ENCODE measurements around the gene RAB3A.
A peak's percentile ranks its signal among the peaks of the same experiment; 100 is the strongest.

The RAB3A gene

GRCh38 chr19:18202397-18202777, 1.5 kb downstream of the RAB3A start:
- ATAC-seq (replicated peaks) (no peak), DNase-seq (no peak)
- peaks cover 17 to 21% of the 10 kb centered on the region in 2 donors for H3K4me1 Mint-ChIP-seq (ENCODE audit: low read depth in 2 of 2)
- no peaks in the 10 kb centered on the region for H3K27me3 Mint-ChIP-seq
- peaks cover 19% of the 10 kb centered on the region for H3K36me3 Mint-ChIP-seq (ENCODE audit: insufficient read depth)
- H3K9me3 Mint-ChIP-seq = no peaks in the 10 kb centered on the region
- H3K4me3 Mint-ChIP-seq = peak overlapping the region; percentile 86 to 91
- H3K27ac Mint-ChIP-seq = no peak overlapping the region

GRCh38 chr19:18198374-18198773, 5.5 kb downstream of the RAB3A start:
- ATAC-seq (replicated peaks) = no peak
- H3K4me1 Mint-ChIP-seq (ENCODE audit: low read depth in 2 of 2) = peaks cover 20 to 27% of the 10 kb centered on the region in 2 donors
- no peaks in the 10 kb centered on the region for H3K9me3 Mint-ChIP-seq
- H3K4me3 Mint-ChIP-seq = no peak overlapping the region
- no peak overlapping the region for H3K27ac Mint-ChIP-seq
- peaks cover 15% of the 10 kb centered on the region for H3K36me3 Mint-ChIP-seq (ENCODE audit: insufficient read depth)
- DNase-seq = no peak
- H3K27me3 Mint-ChIP-seq = no peaks in the 10 kb centered on the region

- H3K9me3 Mint-ChIP-seq = no peaks in the 10 kb centered on the region
- peaks cover 15 to 25% of the 10 kb centered on the region in 2 donors for H3K4me1 Mint-ChIP-seq (ENCODE audit: low read depth in 2 of 2)
- H3K4me3 Mint-ChIP-seq = no peak overlapping the region
- H3K36me3 Mint-ChIP-seq (ENCODE audit: insufficient read depth) = peaks cover 19% of the 10 kb centered on the region
- no peak for ATAC-seq (replicated peaks)
- no peaks in the 10 kb centered on the region for H3K27me3 Mint-ChIP-seq
- no peak for DNase-seq
- no peak overlapping the region for H3K27ac Mint-ChIP-seq
These were observed 5.9 kb downstream of the RAB3A start for GRCh38 chr19:18197941-18198340.

- Mint-ChIP-seq H3K9me3 (no peaks in the 10 kb centered on the region), H3K4me1 (ENCODE audit: low read depth in 2 of 2) (peaks cover 13 to 24% of the 10 kb centered on the region in 2 donors), H3K4me3 (no peak overlapping the region), H3K27ac (no peak overlapping the region), H3K36me3 (ENCODE audit: insufficient read depth) (peaks cover 25% of the 10 kb centered on the region), H3K27me3 (no peaks in the 10 kb centered on the region)
- ATAC-seq (replicated peaks) (no peak), DNase-seq (no peak)
These were observed 6.5 kb downstream of the RAB3A start for GRCh38 chr19:18197306-18197705.

- Mint-ChIP-seq H3K4me3 (peak overlapping the region in 1 of 2 donors; percentile 40), H3K9me3 (no peaks in the 10 kb centered on the region), H3K27me3 (no peaks in the 10 kb centered on the region), H3K36me3 (ENCODE audit: insufficient read depth) (peaks cover 30% of the 10 kb centered on the region), H3K4me1 (ENCODE audit: low read depth in 2 of 2) (peaks cover 16 to 26% of the 10 kb centered on the region in 2 donors), H3K27ac (peak overlapping the region in 1 of 2 donors; percentile 46)
- no peak for DNase-seq
- ATAC-seq (replicated peaks) = no peak
These were observed 7.4 kb downstream of the RAB3A start for GRCh38 chr19:18196511-18196845.

- DNase-seq (peak in 1 of 3 experiments; percentile 15), ATAC-seq (replicated peaks) (no peak)
- Mint-ChIP-seq H3K36me3 (ENCODE audit: insufficient read depth) (peaks cover 27% of the 10 kb centered on the region), H3K27ac (peak overlapping the region; percentile 31 to 65), H3K4me3 (peak overlapping the region; percentile 77 to 87), H3K27me3 (no peaks in the 10 kb centered on the region), H3K4me1 (ENCODE audit: low read depth in 2 of 2) (peaks cover 16 to 26% of the 10 kb centered on the region in 2 donors), H3K9me3 (no peaks in the 10 kb centered on the region)
These were observed 9.1 kb downstream of the RAB3A start for GRCh38 chr19:18194554-18195238.

GRCh38 chr19:18194181-18194530, 9.7 kb downstream of the RAB3A start:
- Mint-ChIP-seq H3K27me3 (no peaks in the 10 kb centered on the region), H3K4me3 (peak overlapping the region; percentile 77 to 87), H3K9me3 (no peaks in the 10 kb centered on the region), H3K4me1 (ENCODE audit: low read depth in 2 of 2) (peaks cover 16 to 26% of the 10 kb centered on the region in 2 donors), H3K36me3 (ENCODE audit: insufficient read depth) (peaks cover 27% of the 10 kb centered on the region), H3K27ac (peak overlapping the region in 1 of 2 donors; percentile 31)
- ATAC-seq (replicated peaks) (no peak), DNase-seq (no peak)

- no peak for ATAC-seq (replicated peaks)
- H3K27me3 Mint-ChIP-seq = no peaks in the 10 kb centered on the region
- H3K4me1 Mint-ChIP-seq (ENCODE audit: low read depth in 2 of 2) = peaks cover 16 to 26% of the 10 kb centered on the region in 2 donors
These were observed 10.3 kb downstream of the RAB3A start for GRCh38 chr19:18193388-18194180.

GRCh38 chr19:18192673-18193387, 11.0 kb downstream of the RAB3A start, which contains the start of gene MPV17L2:
Gene MPV17L2 (plus strand): TSS chr19:18193218. CDS start chr19:18193282, 64 bp downstream.
- Mint-ChIP-seq H3K27me3 (no peaks in the 10 kb centered on the region), H3K9me3 (no peaks in the 10 kb centered on the region), H3K27ac (peak within 1 kb of the TSS; percentile 86 to 87), H3K4me3 (peak within 1 kb of the TSS; percentile 77 to 87), H3K4me1 (ENCODE audit: low read depth in 2 of 2) (peaks cover 16 to 26% of the 10 kb centered on the region in 2 donors), H3K36me3 (ENCODE audit: insufficient read depth) (peaks cover 27% of the 10 kb centered on the region)
- peak; percentile 95 to 97 (median 96) for DNase-seq
- ATAC-seq (replicated peaks) = peak; percentile 83

More at GRCh38 chr19:18193388-18194180, 10.3 kb downstream of the RAB3A start:
- Mint-ChIP-seq H3K9me3 (no peaks in the 10 kb centered on the region), H3K36me3 (ENCODE audit: insufficient read depth) (peaks cover 27% of the 10 kb centered on the region), H3K4me3 (peak overlapping the region; percentile 77 to 87), H3K27ac (peak overlapping the region; percentile 86 to 87)
- DNase-seq = no peak

- peaks cover 16 to 26% of the 10 kb centered on the region in 2 donors for H3K4me1 Mint-ChIP-seq (ENCODE audit: low read depth in 2 of 2)
- peak overlapping the region; percentile 86 to 87 for H3K27ac Mint-ChIP-seq
- ATAC-seq (replicated peaks) (no peak), DNase-seq (no peak)
- H3K36me3 Mint-ChIP-seq (ENCODE audit: insufficient read depth) = peaks cover 27% of the 10 kb centered on the region
- no peaks in the 10 kb centered on the region for H3K9me3 Mint-ChIP-seq
- no peaks in the 10 kb centered on the region for H3K27me3 Mint-ChIP-seq
- H3K4me3 Mint-ChIP-seq = peak overlapping the region; percentile 77 to 87
These were observed 12.2 kb downstream of the RAB3A start for GRCh38 chr19:18191640-18192062.

GRCh38 chr19:18190278-18190677, 13.6 kb downstream of the RAB3A start:
- ATAC-seq (replicated peaks) = no peak
- no peaks in the 10 kb centered on the region for H3K9me3 Mint-ChIP-seq
- no peak overlapping the region for H3K4me3 Mint-ChIP-seq
- no peak overlapping the region for H3K27ac Mint-ChIP-seq
- H3K27me3 Mint-ChIP-seq = peaks cover 5 to 7% of the 10 kb centered on the region in 2 donors
- peaks cover 25% of the 10 kb centered on the region for H3K36me3 Mint-ChIP-seq (ENCODE audit: insufficient read depth)
- DNase-seq = no peak
- peaks cover 16 to 26% of the 10 kb centered on the region in 2 donors for H3K4me1 Mint-ChIP-seq (ENCODE audit: low read depth in 2 of 2)

GRCh38 chr19:18185538-18185937, 18.3 kb downstream of the RAB3A start:
- Mint-ChIP-seq H3K4me1 (ENCODE audit: low read depth in 2 of 2) (no peaks in the 10 kb centered on the region), H3K27ac (no peak overlapping the region), H3K36me3 (ENCODE audit: insufficient read depth) (peaks cover 4% of the 10 kb centered on the region), H3K4me3 (no peak overlapping the region), H3K9me3 (no peaks in the 10 kb centered on the region), H3K27me3 (peaks cover 6 to 9% of the 10 kb centered on the region in 2 donors)
- no peak for ATAC-seq (replicated peaks)
- no peak for DNase-seq

- peaks cover 7% of the 10 kb centered on the region for H3K36me3 Mint-ChIP-seq (ENCODE audit: insufficient read depth)
- H3K4me1 Mint-ChIP-seq (ENCODE audit: low read depth in 2 of 2) = no peaks in the 10 kb centered on the region
- H3K27me3 Mint-ChIP-seq = peaks cover 6 to 9% of the 10 kb centered on the region in 2 donors
- ATAC-seq (replicated peaks) (no peak), DNase-seq (no peak)
- H3K27ac Mint-ChIP-seq = no peak overlapping the region
- H3K4me3 Mint-ChIP-seq = no peak overlapping the region
- H3K9me3 Mint-ChIP-seq = no peaks in the 10 kb centered on the region
These were observed 20.3 kb downstream of the RAB3A start for GRCh38 chr19:18183529-18183928.
